Measurements from ENCODE around the gene C17orf67. TPM values are rescaled to one million over a fixed set of nuclear protein-coding genes. Genes with fewer than 3 reads are reported as not detected.

Gene C17orf67
- total RNA-seq, 1 experiment from 2014 or later, result 2.9 TPM

DNA sequence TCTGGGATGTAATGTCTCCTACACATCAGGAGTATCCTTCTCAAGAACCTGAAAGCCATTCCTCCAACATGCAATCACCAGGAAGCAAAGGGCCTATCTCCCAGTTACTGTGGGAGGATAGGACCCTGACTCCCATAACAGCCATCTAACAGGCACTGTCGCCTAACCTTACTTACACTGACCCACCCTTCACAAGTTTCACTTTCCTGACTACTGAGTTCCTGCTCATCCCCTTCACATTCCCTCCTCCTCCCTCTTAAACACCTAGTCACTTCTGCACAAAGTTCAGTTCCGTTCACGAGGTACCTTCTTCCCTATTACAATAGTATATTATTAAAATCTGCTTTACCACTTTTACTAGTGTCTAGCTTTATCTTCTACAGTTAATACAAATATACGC is 1.3 kb downstream of the C17orf67 start:
- peak overlapping the region; percentile 84 for H3K4me3 Mint-ChIP-seq (ENCODE audit: unreplicated experiment)
- H3K36me3 ChIP-seq (ENCODE audit: control insufficient read depth, insufficient read depth, low read length), result no peaks in the 10 kb centered on the region
- H3K27me3 ChIP-seq (replicated peaks; ENCODE audit: control insufficient read depth, insufficient read depth, low read length), result no peaks in the 10 kb centered on the region
- no peaks in the 10 kb centered on the region for H3K27me3 Mint-ChIP-seq (ENCODE audit: insufficient read depth, unreplicated experiment)
- peaks cover 24% of the 10 kb centered on the region for H3K36me3 Mint-ChIP-seq (ENCODE audit: insufficient read depth, unreplicated experiment)
- ChIA-PET POLR2A (interaction anchor here (1.1 kb wide), 1 partner anchor 81 kb away, joined by 3 read pairs; the partner anchor contains the start of gene TRIM25), CTCF (interaction anchor here (4.7 kb wide), 1 partner anchor 13 kb away, joined by 37 read pairs; no protein-coding TSS in a partner anchor)
- DNase-seq, result no peak
- TF ChIP-seq, protein P1, sequence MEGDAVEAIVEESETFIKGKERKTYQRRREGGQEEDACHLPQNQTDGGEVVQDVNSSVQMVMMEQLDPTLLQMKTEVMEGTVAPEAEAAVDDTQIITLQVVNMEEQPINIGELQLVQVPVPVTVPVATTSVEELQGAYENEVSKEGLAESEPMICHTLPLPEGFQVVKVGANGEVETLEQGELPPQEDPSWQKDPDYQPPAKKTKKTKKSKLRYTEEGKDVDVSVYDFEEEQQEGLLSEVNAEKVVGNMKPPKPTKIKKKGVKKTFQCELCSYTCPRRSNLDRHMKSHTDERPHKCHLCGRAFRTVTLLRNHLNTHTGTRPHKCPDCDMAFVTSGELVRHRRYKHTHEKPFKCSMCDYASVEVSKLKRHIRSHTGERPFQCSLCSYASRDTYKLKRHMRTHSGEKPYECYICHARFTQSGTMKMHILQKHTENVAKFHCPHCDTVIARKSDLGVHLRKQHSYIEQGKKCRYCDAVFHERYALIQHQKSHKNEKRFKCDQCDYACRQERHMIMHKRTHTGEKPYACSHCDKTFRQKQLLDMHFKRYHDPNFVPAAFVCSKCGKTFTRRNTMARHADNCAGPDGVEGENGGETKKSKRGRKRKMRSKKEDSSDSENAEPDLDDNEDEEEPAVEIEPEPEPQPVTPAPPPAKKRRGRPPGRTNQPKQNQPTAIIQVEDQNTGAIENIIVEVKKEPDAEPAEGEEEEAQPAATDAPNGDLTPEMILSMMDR (IDR thresholded peaks at IDR 0.05; ENCODE audit: insufficient read depth in 1 of 2, low read depth in 1 of 2, low read length in 1 of 2, severe bottlenecking in 1 of 2, unreplicated experiment in 1 of 2), result no peak
- no peaks in the 10 kb centered on the region for H3K9me3 Mint-ChIP-seq (ENCODE audit: unreplicated experiment)
- H3K27ac Mint-ChIP-seq (ENCODE audit: unreplicated experiment), result no peak overlapping the region
- peak overlapping the region; percentile 79 for H3K4me3 ChIP-seq (ENCODE audit: low read depth, low read length)
- H3K4me1 Mint-ChIP-seq (ENCODE audit: low read depth, unreplicated experiment), result peaks cover 33% of the 10 kb centered on the region
- BruUV-seq (replicated peaks), result no TSS peak
- no peaks in the 10 kb centered on the region for H3K9me3 ChIP-seq
- intact Hi-C loops (cut with micrococcal nuclease; ENCODE audit: unreplicated experiment), result loop anchor here (10.0 kb wide), 1 partner anchor 252 kb away; the partner anchor contains the start of gene AKAP1
- peaks cover 6% of the 10 kb centered on the region for H3K4me1 ChIP-seq

DNA sequence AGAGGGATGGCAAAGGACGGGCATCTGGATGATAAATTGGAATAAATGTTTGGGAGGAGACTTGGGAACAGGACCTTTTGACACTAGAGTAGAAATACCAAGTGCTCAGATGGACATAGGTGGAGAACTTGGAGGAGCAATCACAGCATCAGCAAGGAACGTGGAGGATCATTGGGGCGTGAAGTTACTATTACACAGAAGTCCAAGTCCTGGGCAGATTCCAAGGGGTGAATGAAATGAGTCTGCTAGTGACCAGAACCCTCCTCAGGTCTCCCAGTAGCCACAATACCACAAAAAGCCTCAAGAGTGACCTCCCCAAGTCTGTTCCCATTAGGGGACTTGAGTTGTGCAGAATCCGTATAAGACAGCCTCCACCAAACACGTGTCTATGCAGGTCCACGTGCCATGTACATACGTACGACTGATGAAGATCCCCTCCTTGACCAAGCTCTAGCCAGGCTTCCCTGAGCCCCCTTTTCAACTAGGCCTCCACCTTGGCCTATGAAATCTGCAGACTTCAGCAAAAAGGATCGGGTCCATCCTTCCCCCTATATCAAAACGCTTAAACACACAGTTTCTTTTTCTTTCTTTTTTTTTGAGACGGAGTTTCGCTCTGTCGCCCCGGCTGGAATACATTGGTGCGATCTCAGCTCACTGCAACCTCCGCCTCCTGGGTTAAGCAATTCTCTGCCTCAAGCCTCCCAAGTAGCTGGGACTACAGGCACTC is 2.2 kb downstream of the C17orf67 start:
- no peak overlapping the region for H3K4me3 ChIP-seq (ENCODE audit: low read depth, low read length)
- H3K9me3 ChIP-seq, result no peaks in the 10 kb centered on the region
- no peaks in the 10 kb centered on the region for H3K36me3 ChIP-seq (ENCODE audit: control insufficient read depth, insufficient read depth, low read length)
- CTCF ChIA-PET, result no interaction called here
- peaks cover 15% of the 10 kb centered on the region for H3K36me3 Mint-ChIP-seq (ENCODE audit: insufficient read depth, unreplicated experiment)
- H3K27ac Mint-ChIP-seq (ENCODE audit: unreplicated experiment), result no peak overlapping the region
- POLR2A ChIA-PET, result no interaction called here
- H3K27me3 ChIP-seq (replicated peaks; ENCODE audit: control insufficient read depth, insufficient read depth, low read length), result no peaks in the 10 kb centered on the region
- no TSS peak for BruUV-seq (replicated peaks)
- H3K27me3 Mint-ChIP-seq (ENCODE audit: insufficient read depth, unreplicated experiment), result no peaks in the 10 kb centered on the region
- intact Hi-C loops (cut with micrococcal nuclease; ENCODE audit: unreplicated experiment), result loop anchor here (10.0 kb wide), 1 partner anchor 253 kb away; the partner anchor contains the start of gene AKAP1
- TF ChIP-seq, protein P1 (IDR thresholded peaks at IDR 0.05; ENCODE audit: insufficient read depth in 1 of 2, low read depth in 1 of 2, low read length in 1 of 2, severe bottlenecking in 1 of 2, unreplicated experiment in 1 of 2), result no peak
- H3K4me3 Mint-ChIP-seq (ENCODE audit: unreplicated experiment), result no peak overlapping the region
- no peaks in the 10 kb centered on the region for H3K9me3 Mint-ChIP-seq (ENCODE audit: unreplicated experiment)
- peaks cover 6% of the 10 kb centered on the region for H3K4me1 ChIP-seq
- H3K4me1 Mint-ChIP-seq (ENCODE audit: low read depth, unreplicated experiment), result peaks cover 24% of the 10 kb centered on the region
- DNase-seq, result no peak

DNA sequence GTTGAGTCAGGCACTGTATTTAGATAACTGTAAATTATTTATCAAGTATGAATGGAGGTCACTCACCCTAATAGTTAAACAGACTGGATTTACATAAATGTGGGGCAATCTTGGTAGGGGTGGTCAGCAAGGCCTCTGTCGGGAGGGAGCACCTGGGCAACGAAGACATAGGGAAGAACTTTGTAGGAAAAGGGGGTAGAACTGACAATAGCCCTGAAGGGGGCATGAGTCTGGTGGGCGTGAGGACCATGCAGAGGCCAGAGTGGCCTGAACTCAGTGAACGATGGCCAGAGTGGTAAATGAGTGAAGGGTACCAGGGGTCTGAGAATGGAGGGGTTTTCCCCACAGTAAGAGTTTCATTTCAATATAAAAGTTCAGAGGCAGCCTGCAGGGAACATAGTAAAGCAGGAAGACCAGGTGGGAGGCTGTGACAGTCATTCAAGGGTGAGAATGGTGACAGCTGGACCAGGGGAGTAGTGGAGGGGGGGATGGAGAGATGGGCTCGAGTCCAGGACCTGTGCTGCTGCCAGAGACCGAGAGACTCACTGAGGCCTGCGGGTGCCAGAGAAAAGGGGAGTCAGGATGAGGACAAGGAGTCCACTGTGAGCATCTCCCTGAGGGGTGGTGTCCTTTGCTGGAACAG is 2.9 kb downstream of the C17orf67 start:
- Mint-ChIP-seq H3K9me3 (ENCODE audit: unreplicated experiment) (no peaks in the 10 kb centered on the region), H3K4me3 (ENCODE audit: unreplicated experiment) (no peak overlapping the region), H3K4me1 (ENCODE audit: low read depth, unreplicated experiment) (peaks cover 20% of the 10 kb centered on the region), H3K27ac (ENCODE audit: unreplicated experiment) (no peak overlapping the region), H3K36me3 (ENCODE audit: insufficient read depth, unreplicated experiment) (peaks cover 12% of the 10 kb centered on the region), H3K27me3 (ENCODE audit: insufficient read depth, unreplicated experiment) (no peaks in the 10 kb centered on the region)
- CTCF ChIA-PET, result no interaction called here
- Histone ChIP-seq H3K4me3 (ENCODE audit: low read depth, low read length) (no peak overlapping the region), H3K27me3 (replicated peaks; ENCODE audit: control insufficient read depth, insufficient read depth, low read length) (no peaks in the 10 kb centered on the region), H3K36me3 (ENCODE audit: control insufficient read depth, insufficient read depth, low read length) (no peaks in the 10 kb centered on the region), H3K9me3 (no peaks in the 10 kb centered on the region), H3K4me1 (peaks cover 6% of the 10 kb centered on the region)
- DNase-seq, result no peak
- no TSS peak for BruUV-seq (replicated peaks)
- intact Hi-C loops (cut with micrococcal nuclease; ENCODE audit: unreplicated experiment), result loop anchor here (10.0 kb wide), 1 partner anchor 254 kb away; the partner anchor contains the start of gene AKAP1
- TF ChIP-seq, protein P1 (IDR thresholded peaks at IDR 0.05; ENCODE audit: insufficient read depth in 1 of 2, low read depth in 1 of 2, low read length in 1 of 2, severe bottlenecking in 1 of 2, unreplicated experiment in 1 of 2), result no peak
- POLR2A ChIA-PET, result no interaction called here
